Hepatocyte (in vitro differentiated cells): ENCODE data around the gene ZBTB7C. TPM values are rescaled to one million over a fixed set of nuclear protein-coding genes. Genes with fewer than 3 reads are reported as not detected.
A peak's percentile ranks its signal among the peaks of the same experiment; 100 is the strongest.

Experiments
- DNase-seq: peaks from one replicate; pipeline ENCODE4 v3.0.0-alpha.2; 2016; ENCODE audit warnings: low spot score
- H2AFZ ChIP-seq: fragments of 200-600 bp; sonication (generic); 2 replicates; pipeline ENCODE4 v1.6.0; 2016; ENCODE audit warnings: antibody characterized with exemption, mild to moderate bottlenecking
- H3K27ac ChIP-seq: fragments of 200-600 bp; sonication (generic); 2 replicates; pipeline ENCODE4 v1.5.1; 2016; ENCODE audit warnings: mild to moderate bottlenecking
- H3K27me3 ChIP-seq: fragments of 200-600 bp; sonication (generic); 2 replicates; pipeline ENCODE4 v1.6.1; 2016
- H3K36me3 ChIP-seq: fragments of 200-600 bp; sonication (generic); replicated peaks from 2 replicates; pipeline ENCODE4 v1.5.1; 2016; ENCODE audit warnings: low read depth; ENCODE audit not compliant: insufficient read depth
- H3K4me1 ChIP-seq: fragments of 200-600 bp; sonication (generic); 2 replicates; pipeline ENCODE4 v1.5.1; 2016; ENCODE audit warnings: mild to moderate bottlenecking, moderate library complexity; ENCODE audit not compliant: insufficient read depth
- H3K4me2 ChIP-seq: fragments of 200-600 bp; sonication (generic); 2 replicates; pipeline ENCODE4 v1.6.0; 2016
- H3K4me3 ChIP-seq: fragments of 200-600 bp; sonication (generic); 2 replicates; pipeline ENCODE4 v1.5.1; 2016; ENCODE audit warnings: mild to moderate bottlenecking
- H3K79me2 ChIP-seq: fragments of 200-600 bp; sonication (generic); 2 replicates; pipeline ENCODE4 v1.6.0; 2017; ENCODE audit warnings: mild to moderate bottlenecking
- H3K9me2 ChIP-seq: fragments of 200-600 bp; sonication (generic); replicated peaks from 2 replicates; pipeline ENCODE4 v1.6.0; 2017; ENCODE audit warnings: mild to moderate bottlenecking; ENCODE audit not compliant: insufficient read depth
- H3K9me3 ChIP-seq: fragments of 200-600 bp; sonication (generic); 2 replicates; pipeline ENCODE4 v1.5.1; 2016; ENCODE audit warnings: low read depth, mild to moderate bottlenecking
- H4K20me1 ChIP-seq: fragments of 200-600 bp; sonication (generic); 2 replicates; pipeline ENCODE4 v1.6.0; 2016; ENCODE audit warnings: mild to moderate bottlenecking; ENCODE audit not compliant: insufficient read depth, poor library complexity, severe bottlenecking
- EZH2 ChIP-seq: fragments of 200-600 bp; sonication (generic); IDR thresholded peaks from 2 replicates; pipeline ENCODE4 v1.6.1; 2016; ENCODE audit warnings: antibody characterized with exemption, mild to moderate bottlenecking, borderline replicate concordance
- EZH2phosphoT487 ChIP-seq: fragments of 200-600 bp; sonication (generic); IDR thresholded peaks from one replicate; pipeline ENCODE4 v1.6.1; 2018; ENCODE audit warnings: antibody characterized with exemption, mild to moderate bottlenecking, low read depth, moderate library complexity; ENCODE audit not compliant: unreplicated experiment, severe bottlenecking
- WGBS: methylation state at CpG from one replicate; pipeline ENCODE4 v1.1.6; 2016; ENCODE audit warnings: low lambda C conversion rate; ENCODE audit errors: missing lambda C conversion rate; 5-methylcytosine and 5-hydroxymethylcytosine counted together
- polyA plus RNA-seq: library from polyadenylated mRNA; unstranded; fragments of >200 nt; fragmentation: Nextera tagmentation; extraction: Ambion mirVana; gene quantifications from 2 replicates; pipeline ENCODE4 v1.2.1, GENCODE V29; 2016
- total RNA-seq: library from RNA; depleted of rRNA; stranded (reverse); fragments of >200 nt; gene quantifications from 2 replicates; pipeline ENCODE4 v1.2.3, GENCODE V29; 2014
- TF ChIP-seq, protein P1 (sequence below): fragments of 200-600 bp; sonication (generic); IDR thresholded peaks from 2 replicates; pipeline ENCODE4 v1.5.1; 2016; ENCODE audit warnings: antibody characterized with exemption, mild to moderate bottlenecking; ENCODE audit not compliant: poor library complexity

The ZBTB7C gene
- total and polyA plus RNA-seq, 2 experiments from 2014 or later = 0.70 to 1.0 TPM

DNA sequence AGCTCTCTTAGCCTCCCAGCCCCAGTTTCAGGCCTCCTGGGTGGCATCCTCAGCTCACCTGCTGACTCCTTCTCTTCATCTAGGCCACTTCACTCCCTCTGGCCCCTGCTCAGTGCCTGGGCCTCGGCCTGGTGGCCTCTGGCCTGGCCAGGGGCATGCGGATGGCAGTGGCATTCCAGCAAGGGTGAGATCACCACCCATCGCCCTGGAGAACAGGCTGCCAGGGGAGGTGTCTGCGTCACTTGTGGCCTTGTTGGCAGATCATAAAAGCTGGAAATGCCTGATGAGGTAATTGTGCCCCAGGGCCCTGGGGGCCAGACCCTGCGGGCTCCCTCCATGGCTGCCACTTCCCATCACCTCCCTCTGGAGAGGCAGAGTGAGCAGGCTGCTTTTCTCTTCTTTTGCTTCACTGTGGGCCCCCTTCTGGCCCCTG, 406.2 kb downstream of the ZBTB7C start:
- no peak overlapping the region for H3K4me3 ChIP-seq
- H3K4me2 ChIP-seq = no peak overlapping the region
- 68% methylated on average over 5 of the region's 5 CpGs for WGBS
- H3K9me3 ChIP-seq = no peaks in the 10 kb centered on the region
- no peaks in the 10 kb centered on the region for H3K36me3 ChIP-seq
- no peak overlapping the region for H3K27ac ChIP-seq
- H3K79me2 ChIP-seq = no peaks in the 10 kb centered on the region
- no peaks in the 10 kb centered on the region for H3K27me3 ChIP-seq
- no peaks in the 10 kb centered on the region for H3K9me2 ChIP-seq
- H2AFZ ChIP-seq = no peak overlapping the region
- H3K4me1 ChIP-seq = no peaks in the 10 kb centered on the region
- no peak for DNase-seq
- TF ChIP-seq EZH2 (no peak), EZH2phosphoT487 (no peak)
- TF ChIP-seq, protein P1, sequence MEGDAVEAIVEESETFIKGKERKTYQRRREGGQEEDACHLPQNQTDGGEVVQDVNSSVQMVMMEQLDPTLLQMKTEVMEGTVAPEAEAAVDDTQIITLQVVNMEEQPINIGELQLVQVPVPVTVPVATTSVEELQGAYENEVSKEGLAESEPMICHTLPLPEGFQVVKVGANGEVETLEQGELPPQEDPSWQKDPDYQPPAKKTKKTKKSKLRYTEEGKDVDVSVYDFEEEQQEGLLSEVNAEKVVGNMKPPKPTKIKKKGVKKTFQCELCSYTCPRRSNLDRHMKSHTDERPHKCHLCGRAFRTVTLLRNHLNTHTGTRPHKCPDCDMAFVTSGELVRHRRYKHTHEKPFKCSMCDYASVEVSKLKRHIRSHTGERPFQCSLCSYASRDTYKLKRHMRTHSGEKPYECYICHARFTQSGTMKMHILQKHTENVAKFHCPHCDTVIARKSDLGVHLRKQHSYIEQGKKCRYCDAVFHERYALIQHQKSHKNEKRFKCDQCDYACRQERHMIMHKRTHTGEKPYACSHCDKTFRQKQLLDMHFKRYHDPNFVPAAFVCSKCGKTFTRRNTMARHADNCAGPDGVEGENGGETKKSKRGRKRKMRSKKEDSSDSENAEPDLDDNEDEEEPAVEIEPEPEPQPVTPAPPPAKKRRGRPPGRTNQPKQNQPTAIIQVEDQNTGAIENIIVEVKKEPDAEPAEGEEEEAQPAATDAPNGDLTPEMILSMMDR = no peak
- H4K20me1 ChIP-seq = no peaks in the 10 kb centered on the region

DNA sequence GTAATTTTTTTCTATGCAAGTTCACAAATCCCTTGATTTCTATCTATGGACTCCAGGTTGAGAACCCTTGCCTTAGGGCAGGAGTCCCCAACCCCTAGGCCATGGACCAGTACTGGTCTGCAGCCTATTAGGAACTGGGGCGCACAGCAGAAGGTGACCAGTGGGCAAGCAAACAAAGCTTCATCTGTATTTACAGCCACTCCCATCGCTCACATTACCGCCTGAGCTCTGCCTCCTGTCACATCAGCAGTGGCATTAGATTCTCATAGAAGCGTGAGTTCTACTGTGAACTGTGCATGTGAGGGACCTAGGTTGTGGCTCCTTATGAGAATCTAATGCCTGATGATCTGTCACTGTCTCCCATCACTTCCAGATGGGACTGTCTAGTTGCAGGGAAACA, 408.5 kb downstream of the ZBTB7C start:
- Histone ChIP-seq H4K20me1 (no peaks in the 10 kb centered on the region), H3K36me3 (no peaks in the 10 kb centered on the region), H3K9me3 (no peaks in the 10 kb centered on the region), H3K4me1 (no peaks in the 10 kb centered on the region), H3K9me2 (no peaks in the 10 kb centered on the region), H3K27me3 (no peaks in the 10 kb centered on the region), H3K27ac (no peak overlapping the region), H3K4me3 (no peak overlapping the region), H3K4me2 (no peak overlapping the region), H2AFZ (no peak overlapping the region), H3K79me2 (no peaks in the 10 kb centered on the region)
- no peak for DNase-seq
- TF ChIP-seq EZH2phosphoT487 (no peak), EZH2 (no peak)
- TF ChIP-seq, protein P1 = no peak
- 89% methylated on average over 4 of the region's 4 CpGs for WGBS

DNA sequence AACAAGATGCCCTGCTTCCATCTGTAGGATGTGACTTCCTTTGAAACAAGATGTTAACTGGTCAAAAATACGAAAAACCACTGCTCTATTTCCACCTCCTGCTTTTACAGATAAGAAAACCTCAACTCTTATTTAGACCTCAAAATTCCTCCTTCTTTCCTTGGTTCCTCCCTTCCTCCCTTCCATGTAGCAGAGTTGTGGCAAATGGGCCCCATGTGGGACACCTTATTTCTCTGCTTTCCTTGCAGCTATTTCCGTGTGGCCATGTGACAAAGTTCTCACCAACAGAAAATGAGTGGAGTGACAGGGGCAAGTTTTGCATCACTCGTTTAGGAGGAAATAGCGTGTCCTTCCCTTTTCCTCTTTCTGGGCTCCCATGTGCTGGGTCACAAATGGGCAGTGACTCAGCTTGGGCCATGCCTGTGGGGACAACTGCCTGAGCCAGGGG, 409.4 kb downstream of the ZBTB7C start:
- Histone ChIP-seq H3K79me2 (no peaks in the 10 kb centered on the region), H3K4me2 (no peak overlapping the region), H3K9me3 (no peaks in the 10 kb centered on the region), H4K20me1 (no peaks in the 10 kb centered on the region), H3K9me2 (no peaks in the 10 kb centered on the region), H3K36me3 (no peaks in the 10 kb centered on the region), H3K4me3 (no peak overlapping the region), H3K4me1 (no peaks in the 10 kb centered on the region), H3K27ac (no peak overlapping the region), H3K27me3 (no peaks in the 10 kb centered on the region), H2AFZ (no peak overlapping the region)
- no peak for DNase-seq
- WGBS = 88% methylated on average over 4 of the region's 4 CpGs
- TF ChIP-seq EZH2phosphoT487 (no peak), EZH2 (no peak)
- TF ChIP-seq, protein P1 = no peak

DNA sequence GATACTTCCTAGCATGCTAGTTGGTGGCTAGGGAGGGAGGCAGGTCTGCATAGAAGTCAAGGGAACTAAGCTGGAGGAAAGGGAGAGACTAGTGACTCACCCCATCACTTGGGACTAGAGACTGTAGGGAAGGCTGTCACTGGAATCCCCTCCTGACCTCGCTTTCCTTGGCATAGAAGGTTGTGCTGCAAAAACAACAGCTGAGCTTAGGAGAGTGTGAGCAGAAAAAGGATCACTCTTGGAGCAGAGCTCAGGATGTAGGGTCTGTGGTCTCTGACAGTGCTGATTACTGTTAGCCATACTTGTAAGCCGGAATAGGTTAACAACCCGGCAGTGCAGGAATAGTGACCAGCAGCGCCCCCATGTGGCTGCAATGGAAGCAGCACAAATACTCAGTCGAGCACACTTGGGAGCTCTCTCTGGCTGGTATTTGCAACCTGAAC, 411.8 kb downstream of the ZBTB7C start:
- no peak overlapping the region for H3K4me3 ChIP-seq
- H3K79me2 ChIP-seq = no peaks in the 10 kb centered on the region
- no peak for DNase-seq
- no peaks in the 10 kb centered on the region for H3K4me1 ChIP-seq
- H3K27me3 ChIP-seq = no peaks in the 10 kb centered on the region
- TF ChIP-seq, protein P1 = peak; percentile 27
- TF ChIP-seq EZH2 (no peak), EZH2phosphoT487 (no peak)
- no peaks in the 10 kb centered on the region for H4K20me1 ChIP-seq
- H3K27ac ChIP-seq = no peak overlapping the region
- 61% methylated on average over 5 of the region's 5 CpGs for WGBS
- no peak overlapping the region for H2AFZ ChIP-seq
- no peaks in the 10 kb centered on the region for H3K36me3 ChIP-seq
- H3K9me3 ChIP-seq = no peaks in the 10 kb centered on the region
- no peaks in the 10 kb centered on the region for H3K9me2 ChIP-seq
- H3K4me2 ChIP-seq = no peak overlapping the region
